Measurements from ENCODE around the gene LAGE3.

Gene LAGE3

DNA sequence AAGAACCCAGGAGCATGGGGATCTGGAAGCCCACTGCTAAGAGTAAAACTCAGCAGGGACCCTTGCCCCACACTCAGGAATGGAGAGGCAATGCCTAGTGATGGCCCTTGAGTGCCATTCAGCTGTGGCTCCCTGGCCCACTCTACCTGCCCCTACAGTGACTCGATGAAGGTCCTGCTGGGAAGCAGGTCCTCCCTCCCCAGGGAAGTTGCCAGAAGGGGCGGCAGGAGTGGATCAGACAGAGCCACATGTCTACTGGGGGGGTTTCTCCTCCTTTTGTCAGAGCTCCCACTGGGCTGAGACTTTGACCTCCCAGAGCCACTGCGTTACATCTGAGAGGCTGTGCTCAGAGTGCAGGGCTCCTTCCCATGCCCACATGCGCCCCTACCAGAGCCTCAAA lies 10.1 kb upstream of the LAGE3 start:
- TF ChIP-seq CTCF (IDR thresholded peaks at IDR 0.05; ENCODE audit: low read depth, low read length): no peak
- no peak overlapping the region for H3K4me3 ChIP-seq (ENCODE audit: low read depth, low read length)
- in situ Hi-C loops (cut with HindIII; ENCODE audit: low sequenced_read_pairs): no loop called here
- DNase-seq (ENCODE audit: low read depth, low spot score): no peak

DNA sequence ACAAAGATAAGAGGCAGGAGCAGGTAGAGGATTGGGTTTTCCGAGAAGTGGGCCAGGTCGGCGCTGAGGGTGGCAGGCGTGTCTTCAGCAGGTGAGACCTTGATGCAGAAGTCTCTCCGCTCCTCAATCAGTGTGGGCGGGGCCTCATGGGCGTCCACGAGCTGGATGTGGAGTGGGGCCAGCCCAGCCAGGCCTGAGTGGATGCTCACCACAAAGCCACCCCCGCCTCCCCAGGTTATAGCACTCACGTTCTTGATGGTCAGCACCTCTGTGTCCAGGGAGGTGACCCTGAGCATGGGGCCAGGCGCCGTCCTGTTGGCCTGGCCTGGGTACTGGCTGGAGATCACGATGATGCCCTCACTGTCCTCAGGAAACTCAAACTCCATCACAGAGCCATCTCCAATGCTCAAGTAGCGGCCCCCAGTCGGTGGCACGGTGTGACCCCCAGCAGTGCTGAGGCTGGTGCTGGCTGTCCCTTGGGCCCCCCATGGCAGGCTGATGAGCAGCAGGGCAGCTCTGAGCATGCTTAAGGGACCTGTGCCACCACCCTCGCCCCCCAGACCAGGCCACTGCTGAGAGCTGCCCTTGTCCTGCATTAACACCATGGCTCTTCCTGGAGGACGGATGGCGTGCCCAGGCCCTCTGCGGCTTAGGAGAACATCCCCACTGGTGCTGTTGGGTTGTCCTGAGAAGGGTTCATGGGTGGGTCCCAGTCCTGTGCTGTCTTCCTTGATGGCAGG lies 9.4 kb upstream of the LAGE3 start:
- no peak for TF ChIP-seq CTCF (IDR thresholded peaks at IDR 0.05; ENCODE audit: low read depth, low read length)
- in situ Hi-C loops (cut with HindIII; ENCODE audit: low sequenced_read_pairs): no loop called here
- no peak for DNase-seq (ENCODE audit: low read depth, low spot score)
- H3K4me3 ChIP-seq (ENCODE audit: low read depth, low read length): no peak overlapping the region

DNA sequence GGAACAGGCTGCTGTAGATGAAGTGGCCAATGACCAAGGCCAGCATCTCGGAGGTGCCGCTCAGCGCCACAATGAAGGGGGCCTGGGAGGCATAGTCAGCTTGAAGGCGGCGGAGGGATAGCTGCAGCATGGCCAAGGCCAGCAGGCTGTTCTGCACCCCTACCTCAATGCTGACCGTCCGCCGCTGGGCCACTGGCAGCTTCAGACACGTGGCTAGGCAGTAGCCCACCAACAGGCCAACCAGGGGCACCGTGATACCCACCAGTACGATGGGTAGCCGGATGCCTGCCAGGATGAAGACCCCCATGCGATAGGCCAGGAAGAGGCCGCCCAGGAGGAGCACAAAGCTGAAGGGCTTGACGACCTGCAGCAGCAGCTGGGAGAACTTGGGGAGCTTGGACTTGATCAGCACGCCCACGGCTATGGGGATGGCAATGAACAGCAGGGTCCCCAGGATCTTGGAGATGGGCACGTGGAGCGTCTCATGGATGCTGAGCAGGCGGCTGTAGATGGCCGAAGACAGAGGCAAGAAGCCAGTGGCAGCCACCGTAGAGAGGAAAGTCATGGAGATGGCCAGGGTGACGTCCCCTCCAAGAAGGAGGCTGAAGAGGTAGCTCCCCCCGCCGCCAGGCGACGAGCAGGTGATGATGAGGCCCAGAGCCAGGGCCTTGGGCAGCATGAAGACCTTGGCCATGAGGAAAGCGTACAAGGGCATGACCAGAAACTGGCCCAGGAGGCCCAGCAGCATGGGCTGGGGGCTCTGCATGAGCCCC lies 8.6 kb upstream of the LAGE3 start:
- no peak for DNase-seq (ENCODE audit: low read depth, low spot score)
- TF ChIP-seq CTCF (IDR thresholded peaks at IDR 0.05; ENCODE audit: low read depth, low read length): no peak
- in situ Hi-C loops (cut with HindIII; ENCODE audit: low sequenced_read_pairs): no loop called here
- no peak overlapping the region for H3K4me3 ChIP-seq (ENCODE audit: low read depth, low read length)

GRCh38 chrX:154486396-154487207 lies 7.5 kb upstream of the LAGE3 start, which contains the start of gene UBL4A:
TSS of gene UBL4A (minus strand) at chrX:154486615. CDS start at chrX:154486584, 31 bp downstream.
- in situ Hi-C loops (cut with HindIII; ENCODE audit: low sequenced_read_pairs): no loop called here
- no peak for TF ChIP-seq CTCF (IDR thresholded peaks at IDR 0.05; ENCODE audit: low read depth, low read length)
- H3K4me3 ChIP-seq (ENCODE audit: low read depth, low read length): peak within 1 kb of the TSS; percentile 46
- DNase-seq (ENCODE audit: low read depth, low spot score): peak; percentile 24

DNA sequence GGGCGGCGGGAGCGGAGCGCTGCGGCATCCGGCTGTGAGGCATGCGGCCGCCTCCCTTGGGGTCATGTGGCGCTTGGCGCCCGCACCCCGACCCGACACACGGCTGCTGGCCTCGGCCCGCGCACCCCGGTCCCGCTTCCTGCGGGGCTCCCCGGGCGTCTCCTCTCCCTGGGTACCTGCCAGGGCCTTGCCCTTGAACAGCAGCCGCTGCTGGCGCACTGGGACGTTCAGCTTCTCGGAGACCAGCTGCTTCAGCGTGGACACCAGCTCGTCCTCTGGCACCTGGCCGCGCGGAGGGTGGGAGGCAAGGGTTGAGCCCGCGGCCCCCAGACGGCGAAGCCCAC lies 6.9 kb upstream of the LAGE3 start:
- H3K4me3 ChIP-seq (ENCODE audit: low read depth, low read length): peak overlapping the region; percentile 46
- TF ChIP-seq CTCF (IDR thresholded peaks at IDR 0.05; ENCODE audit: low read depth, low read length): no peak
- in situ Hi-C loops (cut with HindIII; ENCODE audit: low sequenced_read_pairs): no loop called here
- DNase-seq (ENCODE audit: low read depth, low spot score): no peak

Measured in astrocyte of the spinal cord (primary cell).